HEK293 (cell line): ENCODE results near the gene NME8.

Experiments used
- CTCF ChIA-PET: fragments of 350-600 bp; formaldehyde crosslinking; extraction: SDS; loops from one replicate; lab custom pipeline; 2021; ENCODE audit warnings: antibody characterized with exemption; lab: Yijun Ruan, JAX
- POLR2A ChIA-PET: fragments of 300-600 bp; formaldehyde crosslinking; extraction: SDS; loops from one replicate; lab custom pipeline; 2020; ENCODE audit warnings: antibody characterized with exemption, inconsistent platforms; lab: Yijun Ruan, JAX
- H3K27ac ChIP-seq: fragments of 200-500 bp; sonication (Bioruptor generic); 2 replicates; pipeline ENCODE4 v1.5.1; 2014; ENCODE audit warnings: low read depth, low read length, control low read depth, inconsistent platforms; ENCODE audit errors: extremely low read depth
- H3K36me3 ChIP-seq, 2 experiments: fragments of 200-500 bp in 1 of 2; sonication (Bioruptor generic) in 1 of 2; 1 replicate in 1 of 2; 2 replicates in 1 of 2; pipeline ENCODE4 v1.5.1; 2014 to 2017; ENCODE audit warnings: inconsistent platforms in 2 of 2, low read length in 2 of 2; ENCODE audit not compliant: control insufficient read depth in 2 of 2, insufficient read depth in 1 of 2
- H3K4me1 ChIP-seq: fragments of 200-500 bp; sonication (Bioruptor generic); 2 replicates; pipeline ENCODE4 v1.5.1; 2014; ENCODE audit warnings: mild to moderate bottlenecking, low read length, inconsistent platforms; ENCODE audit not compliant: control insufficient read depth, insufficient read depth
- H3K4me3 ChIP-seq: 2 replicates; pipeline ENCODE4 v1.5.1; 2011; ENCODE audit warnings: low read depth, mild to moderate bottlenecking, control low read depth, low read length, moderate library complexity
- H3K9me3 ChIP-seq: fragments of 200-500 bp; sonication (Bioruptor generic); 2 replicates; pipeline ENCODE4 v1.5.1; 2014; ENCODE audit warnings: low read depth, low read length, inconsistent platforms; ENCODE audit not compliant: control insufficient read depth, insufficient read depth
- ELK4 ChIP-seq: IDR thresholded peaks from 2 replicates; pipeline ENCODE4 v1.6.1; 2011; ENCODE audit warnings: mild to moderate bottlenecking, low read depth, low read length, borderline replicate concordance
- FEZF1 ChIP-seq: fragments of 450-650 bp; formaldehyde crosslinking; IDR thresholded peaks from 2 replicates; pipeline ENCODE4 v1.5.1; 2016; ENCODE audit warnings: missing biosample characterization, missing genetic modification characterization
- GLI4 ChIP-seq: fragments of 450-650 bp; formaldehyde crosslinking; IDR thresholded peaks from 2 replicates; pipeline ENCODE4 v1.5.1; 2016; ENCODE audit warnings: missing biosample characterization, missing genetic modification characterization
- HOXC10 ChIP-seq: sonication (generic); formaldehyde crosslinking; IDR thresholded peaks from 2 replicates; pipeline ENCODE4 v1.8.1; 2023; ENCODE audit warnings: mild to moderate bottlenecking, missing genetic modification reagents
- MEIS1 ChIP-seq: sonication (generic); formaldehyde crosslinking; IDR thresholded peaks from 2 replicates; pipeline ENCODE4 v1.8.1; 2022; ENCODE audit warnings: missing genetic modification reagents, mild to moderate bottlenecking, borderline replicate concordance
- OSR2 ChIP-seq: fragments of 450-650 bp; formaldehyde crosslinking; IDR thresholded peaks from 2 replicates; pipeline ENCODE4 v1.5.1; 2016; ENCODE audit warnings: missing biosample characterization, missing genetic modification characterization
- ZFP37 ChIP-seq: fragments of 450-650 bp; formaldehyde crosslinking; IDR thresholded peaks from 2 replicates; pipeline ENCODE4 v1.5.1; 2016; ENCODE audit warnings: missing biosample characterization, missing genetic modification characterization
- ZNF112 ChIP-seq: fragments of 450-650 bp; formaldehyde crosslinking; IDR thresholded peaks from 2 replicates; pipeline ENCODE4 v1.5.0; 2017; ENCODE audit warnings: missing biosample characterization, missing genetic modification characterization
- ZNF248 ChIP-seq: fragments of 450-650 bp; formaldehyde crosslinking; IDR thresholded peaks from 2 replicates; pipeline ENCODE4 v1.5.1; 2017; ENCODE audit warnings: missing biosample characterization, missing genetic modification characterization
- ZNF266 ChIP-seq: fragments of 450-650 bp; formaldehyde crosslinking; IDR thresholded peaks from 2 replicates; pipeline ENCODE4 v1.5.1; 2016; ENCODE audit warnings: missing biosample characterization, missing genetic modification characterization, low read depth
- ZNF362 ChIP-seq: fragments of 450-650 bp; formaldehyde crosslinking; IDR thresholded peaks from 2 replicates; pipeline ENCODE4 v1.5.1; 2016; ENCODE audit warnings: missing biosample characterization, missing genetic modification characterization
- ZNF404 ChIP-seq: fragments of 450-650 bp; formaldehyde crosslinking; IDR thresholded peaks from 2 replicates; pipeline ENCODE4 v1.5.1; 2017; ENCODE audit warnings: missing biosample characterization, missing genetic modification characterization
- ZNF473 ChIP-seq: fragments of 450-650 bp; formaldehyde crosslinking; IDR thresholded peaks from 2 replicates; pipeline ENCODE4 v1.5.1; 2017; ENCODE audit warnings: missing biosample characterization, missing genetic modification characterization
- ZNF518A ChIP-seq: fragments of 450-650 bp; formaldehyde crosslinking; conservative IDR thresholded peaks from 2 replicates; pipeline ENCODE4 v1.5.1; 2016; ENCODE audit warnings: low read depth, missing biosample characterization, missing genetic modification characterization
- ZNF561 ChIP-seq: fragments of 450-650 bp; IDR thresholded peaks from 2 replicates; pipeline ENCODE4 v1.5.1; 2018; ENCODE audit warnings: missing biosample characterization, missing genetic modification characterization, borderline replicate concordance
- ZNF610 ChIP-seq: fragments of 450-650 bp; formaldehyde crosslinking; IDR thresholded peaks from 2 replicates; pipeline ENCODE4 v1.5.1; 2016; ENCODE audit warnings: missing biosample characterization, missing genetic modification characterization, borderline replicate concordance
- ZNF658 ChIP-seq: fragments of 450-650 bp; formaldehyde crosslinking; IDR thresholded peaks from 2 replicates; pipeline ENCODE4; 2016; ENCODE audit warnings: missing biosample characterization, missing genetic modification characterization
- ZNF692 ChIP-seq: fragments of 450-650 bp; formaldehyde crosslinking; IDR thresholded peaks from 2 replicates; pipeline ENCODE4 v1.5.1; 2016; ENCODE audit warnings: missing biosample characterization, missing genetic modification characterization
- ZNF707 ChIP-seq: fragments of 450-650 bp; formaldehyde crosslinking; IDR thresholded peaks from 2 replicates; pipeline ENCODE4 v1.5.1; 2016; ENCODE audit warnings: missing biosample characterization, missing genetic modification characterization
- ZNF792 ChIP-seq: fragments of 450-650 bp; formaldehyde crosslinking; IDR thresholded peaks from 2 replicates; pipeline ENCODE4 v1.5.1; 2016; ENCODE audit warnings: missing biosample characterization, missing genetic modification characterization
- ZSCAN16 ChIP-seq: fragments of 450-650 bp; formaldehyde crosslinking; IDR thresholded peaks from 2 replicates; pipeline ENCODE4 v1.5.1; 2016; ENCODE audit warnings: missing biosample characterization, missing genetic modification characterization

The NME8 gene

GRCh38 chr7:37945336-37945735, 96.9 kb downstream of the NME8 start (continued):
- TF ChIP-seq ZNF707 (tag by site-specific recombination) (no peak), ZNF404 (no peak), ZNF610 (no peak), HOXC10 (CRISPR knock-in tag) (no peak), ELK4 (no peak), ZFP37 (tag by site-specific recombination) (no peak), FEZF1 (no peak), ZNF362 (0 out of 2 replicates have a peak, but pooled peaks have one; percentile 26), OSR2 (tag by site-specific recombination) (no peak), ZNF266 (tag by site-specific recombination) (peak; percentile 51; the same call in 1 of the 2 replicates), ZNF561 (tag by site-specific recombination) (no peak), ZNF658 (tag by site-specific recombination) (no peak), ZNF692 (tag by site-specific recombination) (no peak), ZNF518A (tag by site-specific recombination) (no peak), MEIS1 (CRISPR knock-in tag) (no peak), GLI4 (no peak)

GRCh38 chr7:37947138-37947940, 98.9 kb downstream of the NME8 start:
- H3K4me3 ChIP-seq: no peak overlapping the region
- no peak overlapping the region for H3K27ac ChIP-seq
- ChIA-PET POLR2A (interaction anchor here (0.7 kb wide), 1 partner anchor 8 kb away, joined by 4 read pairs; no protein-coding TSS in a partner anchor), CTCF (no interaction called here)
- H3K4me1 ChIP-seq: no peaks in the 10 kb centered on the region; the same call in 1 of the 2 replicates
- H3K36me3 ChIP-seq: no peaks in the 10 kb centered on the region
- TF ChIP-seq ZNF473 (tag by site-specific recombination) (no peak), ZNF112 (tag by site-specific recombination) (no peak), ZNF792 (tag by site-specific recombination) (no peak), ZNF248 (tag by site-specific recombination) (no peak), ZSCAN16 (tag by site-specific recombination) (no peak)
- H3K9me3 ChIP-seq: no peaks in the 10 kb centered on the region
